ENCODE results near the gene EFEMP2.
"Not testable (repeated sequence)": the region's sequence is repeated elsewhere in the genome, so short reads cannot be mapped to it uniquely, and the experiment has no call there.

Gene EFEMP2

DNA sequence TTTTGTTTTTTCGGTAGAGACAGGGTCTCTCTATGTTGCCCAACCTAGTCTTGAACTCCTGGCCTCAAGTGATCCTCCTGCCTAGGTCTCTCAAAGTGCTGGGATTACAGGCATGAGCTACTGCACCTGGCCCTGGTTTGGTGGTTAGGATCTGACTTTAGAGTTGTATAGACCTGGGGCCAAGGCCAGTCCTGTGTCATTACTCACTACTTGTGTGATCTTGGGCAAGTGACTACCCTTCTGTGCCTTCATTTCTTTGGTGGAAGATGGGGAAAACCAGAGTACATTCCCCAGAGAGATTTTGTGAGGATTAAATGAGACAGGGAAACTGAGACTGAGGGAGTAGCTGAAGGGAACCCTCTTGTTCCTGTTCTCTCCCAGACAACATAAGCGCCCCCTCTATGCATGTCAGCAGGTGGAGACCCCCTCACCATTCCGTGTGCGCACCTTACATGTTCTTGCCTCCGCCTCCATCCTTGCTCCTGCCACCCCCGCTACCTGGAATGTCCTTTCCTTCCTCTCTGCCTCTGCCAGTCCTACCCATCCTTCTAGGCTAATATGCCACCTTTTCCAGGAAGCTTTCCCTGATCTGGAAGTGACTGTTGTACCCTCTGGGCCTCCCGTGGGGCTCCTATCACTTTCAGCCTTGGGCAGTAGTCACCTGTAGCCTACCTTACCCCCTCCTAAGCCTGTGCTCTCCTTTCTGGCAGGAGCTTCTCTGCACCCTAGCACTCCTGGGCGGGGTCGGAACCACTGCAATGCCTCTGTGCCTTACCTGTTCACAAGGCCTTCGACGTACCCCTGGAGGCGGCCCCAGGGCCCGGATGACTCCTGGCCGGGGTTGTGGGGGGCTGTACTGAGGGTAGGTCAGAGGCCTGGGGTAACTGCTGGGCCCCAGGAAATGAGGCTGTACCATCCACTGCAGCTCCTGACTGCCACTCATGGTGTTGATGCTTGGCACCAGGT lies 23.7 kb upstream of the EFEMP2 start:
- Histone ChIP-seq H3K79me2 (ENCODE audit: insufficient read depth, low read depth) (peaks cover 10% of the 10 kb centered on the region), H3K4me1 (ENCODE audit: low read depth, poor library complexity, severe bottlenecking) (peaks cover 22% of the 10 kb centered on the region), H3K9ac (no peak overlapping the region), H3K4me2 (no peak overlapping the region), H2AFZ (ENCODE audit: low read depth) (no peak overlapping the region), H3K27ac (no peak overlapping the region), H3K4me3 (IDR thresholded peaks at IDR 0.05; ENCODE audit: insufficient read depth, low read depth, low read length) (no peak overlapping the region), H3K36me3 (ENCODE audit: insufficient read depth) (no peaks in the 10 kb centered on the region), H4K20me1 (ENCODE audit: insufficient read depth) (no peaks in the 10 kb centered on the region), H3K27me3 (ENCODE audit: insufficient read depth, low read depth) (no peaks in the 10 kb centered on the region)
- TF ChIP-seq, protein P1, sequence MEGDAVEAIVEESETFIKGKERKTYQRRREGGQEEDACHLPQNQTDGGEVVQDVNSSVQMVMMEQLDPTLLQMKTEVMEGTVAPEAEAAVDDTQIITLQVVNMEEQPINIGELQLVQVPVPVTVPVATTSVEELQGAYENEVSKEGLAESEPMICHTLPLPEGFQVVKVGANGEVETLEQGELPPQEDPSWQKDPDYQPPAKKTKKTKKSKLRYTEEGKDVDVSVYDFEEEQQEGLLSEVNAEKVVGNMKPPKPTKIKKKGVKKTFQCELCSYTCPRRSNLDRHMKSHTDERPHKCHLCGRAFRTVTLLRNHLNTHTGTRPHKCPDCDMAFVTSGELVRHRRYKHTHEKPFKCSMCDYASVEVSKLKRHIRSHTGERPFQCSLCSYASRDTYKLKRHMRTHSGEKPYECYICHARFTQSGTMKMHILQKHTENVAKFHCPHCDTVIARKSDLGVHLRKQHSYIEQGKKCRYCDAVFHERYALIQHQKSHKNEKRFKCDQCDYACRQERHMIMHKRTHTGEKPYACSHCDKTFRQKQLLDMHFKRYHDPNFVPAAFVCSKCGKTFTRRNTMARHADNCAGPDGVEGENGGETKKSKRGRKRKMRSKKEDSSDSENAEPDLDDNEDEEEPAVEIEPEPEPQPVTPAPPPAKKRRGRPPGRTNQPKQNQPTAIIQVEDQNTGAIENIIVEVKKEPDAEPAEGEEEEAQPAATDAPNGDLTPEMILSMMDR (conservative IDR thresholded peaks at IDR 0.05; ENCODE audit: low read depth, low read length) = no peak

DNA sequence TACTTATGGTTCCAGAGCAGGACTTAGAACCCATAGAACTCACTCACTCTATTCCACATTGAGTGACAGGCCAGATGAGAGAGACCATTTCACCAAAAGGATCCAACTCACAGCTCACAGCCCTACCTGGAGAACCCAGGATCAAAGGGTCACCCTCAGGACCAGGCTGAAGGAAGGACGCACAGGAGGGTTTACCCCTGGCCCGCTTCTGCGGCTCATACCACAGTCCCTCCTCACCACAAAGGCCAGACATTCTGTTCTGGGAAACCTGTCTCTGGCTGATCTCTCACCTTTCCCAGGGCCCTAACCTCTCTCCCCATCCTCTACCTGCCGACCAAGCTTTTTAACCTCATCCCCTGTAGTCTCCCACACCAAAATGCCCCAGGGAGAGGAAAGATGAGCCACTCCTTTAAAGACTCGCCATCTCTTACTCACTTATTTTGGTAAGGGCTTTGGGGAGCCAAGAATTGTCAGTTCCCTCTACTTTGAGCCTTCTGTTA lies 22.9 kb upstream of the EFEMP2 start:
- Histone ChIP-seq H4K20me1 (ENCODE audit: insufficient read depth) (no peaks in the 10 kb centered on the region), H3K4me1 (ENCODE audit: low read depth, poor library complexity, severe bottlenecking) (peaks cover 14% of the 10 kb centered on the region), H3K4me2 (no peak overlapping the region), H3K36me3 (ENCODE audit: insufficient read depth) (no peaks in the 10 kb centered on the region), H3K79me2 (ENCODE audit: insufficient read depth, low read depth) (peaks cover 18% of the 10 kb centered on the region), H3K9ac (no peak overlapping the region), H2AFZ (ENCODE audit: low read depth) (no peak overlapping the region), H3K4me3 (IDR thresholded peaks at IDR 0.05; ENCODE audit: insufficient read depth, low read depth, low read length) (no peak overlapping the region), H3K27me3 (ENCODE audit: insufficient read depth, low read depth) (no peaks in the 10 kb centered on the region), H3K27ac (no peak overlapping the region)
- TF ChIP-seq, protein P1 (conservative IDR thresholded peaks at IDR 0.05; ENCODE audit: low read depth, low read length) = no peak

DNA sequence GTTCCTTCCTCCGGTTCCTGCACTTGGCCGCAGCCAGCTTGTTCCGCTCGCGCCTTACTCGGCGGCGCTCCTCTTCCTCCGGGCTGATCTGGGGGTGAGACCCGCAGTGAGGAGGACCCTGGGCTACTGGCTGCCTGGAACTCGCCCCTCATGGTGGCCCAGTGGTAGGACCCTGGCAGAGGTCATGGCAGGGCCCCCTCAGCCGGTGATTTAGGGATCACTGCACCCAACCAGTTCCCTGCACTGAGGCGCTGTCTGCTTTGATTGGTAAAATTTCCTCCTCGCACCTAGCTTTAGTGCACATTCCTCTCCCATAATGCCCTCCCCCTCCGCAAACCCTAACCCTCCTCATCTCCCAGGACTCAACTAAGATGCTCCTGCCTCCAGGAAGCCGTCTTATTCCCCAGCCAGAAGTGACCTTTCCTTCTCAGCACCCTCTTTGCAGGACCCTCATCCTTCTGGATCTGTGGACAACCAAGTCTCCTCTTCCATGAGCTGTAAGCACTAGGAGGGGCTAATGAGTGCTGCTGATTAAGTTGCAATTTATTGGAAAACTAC lies 21.5 kb upstream of the EFEMP2 start:
- H3K79me2 ChIP-seq (ENCODE audit: insufficient read depth, low read depth) = peaks cover 18% of the 10 kb centered on the region

DNA sequence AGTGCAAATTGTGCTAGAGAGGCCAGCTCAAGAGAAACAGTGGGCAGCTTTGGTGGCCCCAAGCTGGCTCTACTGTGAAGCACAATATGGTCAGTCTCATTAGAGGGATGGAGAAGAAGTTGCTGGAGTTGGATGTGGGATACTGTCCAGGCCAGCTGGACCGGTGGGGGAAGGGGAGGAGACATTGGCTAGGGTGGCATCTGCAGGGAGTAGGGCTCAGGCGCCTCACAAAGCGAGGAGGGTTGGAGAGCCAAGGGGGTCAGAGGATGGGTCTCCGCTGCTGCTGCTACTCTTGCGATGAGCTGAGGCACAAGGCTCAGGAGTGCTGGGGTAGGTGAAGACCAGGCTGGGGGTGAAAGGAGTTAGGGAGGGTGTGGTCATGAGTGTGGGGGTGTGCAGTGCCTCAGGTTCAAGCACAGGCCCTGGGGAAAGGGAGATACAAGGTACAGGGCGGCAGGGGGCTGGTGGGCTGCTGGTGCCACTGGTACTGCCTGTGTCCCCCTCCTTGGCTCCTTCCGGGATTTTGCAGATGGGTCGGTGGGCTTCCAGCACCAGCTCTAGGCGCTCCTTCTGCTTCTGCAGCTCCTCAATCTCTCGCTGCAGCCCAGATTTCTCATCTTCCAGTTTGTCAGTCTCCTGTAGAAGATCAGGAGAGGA lies 20.2 kb upstream of the EFEMP2 start:
- H3K79me2 ChIP-seq (ENCODE audit: insufficient read depth, low read depth) = peaks cover 19% of the 10 kb centered on the region
- peaks cover 30% of the 10 kb centered on the region for H3K4me1 ChIP-seq (ENCODE audit: low read depth, poor library complexity, severe bottlenecking)
- H3K4me2 ChIP-seq = peak overlapping the region; percentile 95; the same call in 1 of the 2 replicates
- no peak overlapping the region for H3K27ac ChIP-seq
- no peak overlapping the region for H2AFZ ChIP-seq (ENCODE audit: low read depth)
- no peaks in the 10 kb centered on the region for H4K20me1 ChIP-seq (ENCODE audit: insufficient read depth)
- TF ChIP-seq, protein P1 (conservative IDR thresholded peaks at IDR 0.05; ENCODE audit: low read depth, low read length) = no peak
- no peaks in the 10 kb centered on the region for H3K36me3 ChIP-seq (ENCODE audit: insufficient read depth)
- no peak overlapping the region; the same call in 1 of the 2 replicates for H3K9ac ChIP-seq
- H3K4me3 ChIP-seq (IDR thresholded peaks at IDR 0.05; ENCODE audit: insufficient read depth, low read depth, low read length) = no peak overlapping the region
- H3K27me3 ChIP-seq (ENCODE audit: insufficient read depth, low read depth) = no peaks in the 10 kb centered on the region

More for the DNA sequence above, 21.5 kb upstream of the EFEMP2 start:
- TF ChIP-seq, protein P1 (conservative IDR thresholded peaks at IDR 0.05; ENCODE audit: low read depth, low read length) = no peak
- H3K4me1 ChIP-seq (ENCODE audit: low read depth, poor library complexity, severe bottlenecking) = peaks cover 24% of the 10 kb centered on the region
- H3K4me3 ChIP-seq (IDR thresholded peaks at IDR 0.05; ENCODE audit: insufficient read depth, low read depth, low read length) = no peak overlapping the region
- H3K27ac ChIP-seq = no peak overlapping the region
- no peak overlapping the region for H2AFZ ChIP-seq (ENCODE audit: low read depth)
- no peaks in the 10 kb centered on the region for H4K20me1 ChIP-seq (ENCODE audit: insufficient read depth)
- no peak overlapping the region for H3K9ac ChIP-seq
- no peaks in the 10 kb centered on the region for H3K27me3 ChIP-seq (ENCODE audit: insufficient read depth, low read depth)
- no peak overlapping the region for H3K4me2 ChIP-seq
- H3K36me3 ChIP-seq (ENCODE audit: insufficient read depth) = no peaks in the 10 kb centered on the region

DNA sequence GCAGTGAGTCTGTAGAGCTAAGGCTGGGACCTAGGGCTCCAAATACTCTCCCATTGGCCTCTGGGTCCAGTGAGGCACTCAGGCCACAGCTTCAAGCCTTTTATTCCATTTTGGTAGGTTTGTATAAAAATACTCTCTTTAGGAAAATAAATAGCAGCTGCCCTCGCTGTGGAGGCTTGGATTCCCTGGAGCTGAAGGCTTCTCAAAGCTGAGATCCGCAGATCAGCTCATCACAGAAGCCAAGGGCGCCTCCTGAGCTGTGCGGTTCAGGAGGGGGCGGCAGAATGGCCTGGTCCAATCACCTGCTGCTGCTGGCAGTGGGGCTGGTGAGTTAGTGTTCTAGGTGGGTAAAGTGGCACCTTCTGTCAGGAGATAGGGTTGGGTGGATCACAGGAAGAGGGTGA lies 19.5 kb upstream of the EFEMP2 start:
- not testable (repeated sequence) for H3K4me3 ChIP-seq (IDR thresholded peaks at IDR 0.05; ENCODE audit: insufficient read depth, low read depth, low read length); H3K27me3 ChIP-seq (ENCODE audit: insufficient read depth, low read depth); H4K20me1 ChIP-seq (ENCODE audit: insufficient read depth); H3K36me3 ChIP-seq (ENCODE audit: insufficient read depth); H2AFZ ChIP-seq (ENCODE audit: low read depth)
- H3K4me1 ChIP-seq (ENCODE audit: low read depth, poor library complexity, severe bottlenecking) = peaks cover 36% of the 10 kb centered on the region
- peak overlapping the region; percentile 95; the same call in 1 of the 2 replicates for H3K9ac ChIP-seq
- peak overlapping the region; percentile 95 for H3K4me2 ChIP-seq
- peaks cover 25% of the 10 kb centered on the region for H3K79me2 ChIP-seq (ENCODE audit: insufficient read depth, low read depth)
- H3K27ac ChIP-seq = peak overlapping the region; percentile 86; the same call in 1 of the 2 replicates
